PC-9 (cell line): Measurements from ENCODE around the gene CTSL. TPM values are rescaled to one million over a fixed set of nuclear protein-coding genes. Genes with fewer than 3 reads are reported as not detected.

Source experiments
- BruUV-seq: library from RNA; stranded (reverse); fragments of 400-500 nt; replicated peaks from 2 replicates; lab custom pipeline; 2021; lab: Mats Ljungman, UMichigan
- CTCF ChIA-PET: fragments of 300-600 bp; sonication (Branson Sonifier 250); formaldehyde crosslinking; loops from one replicate; lab custom pipeline; 2022; ENCODE audit warnings: antibody characterized with exemption; lab: Charles Lee
- POLR2A ChIA-PET: fragments of 300-600 bp; sonication (Branson Sonifier 250); formaldehyde crosslinking; loops from one replicate; lab custom pipeline; 2022; ENCODE audit warnings: antibody characterized with exemption; ENCODE audit not compliant: unreplicated experiment; lab: Charles Lee
- DNase-seq, 2 experiments: peaks; one replicate each; pipeline versions ENCODE4 v3.0.0 to v3.0.0-alpha.2; 2015 to 2022; ENCODE audit warnings: mixed read lengths in 1 of 2
- H2AFZ ChIP-seq: fragments of 200-600 bp; sonication (generic); 2 replicates; pipeline ENCODE4 v1.8.1; 2017; ENCODE audit warnings: antibody characterized with exemption
- H3F3A ChIP-seq: fragments of 200-600 bp; sonication (generic); 2 replicates; pipeline ENCODE4 v1.8.1; 2017; ENCODE audit warnings: antibody characterized with exemption, mild to moderate bottlenecking, low read depth; ENCODE audit not compliant: insufficient read depth
- H3K27ac ChIP-seq: fragments of 200-600 bp; sonication (generic); 2 replicates; pipeline ENCODE4 v1.6.1; 2016; ENCODE audit warnings: mixed run types
- H3K27me3 ChIP-seq: fragments of 200-600 bp; sonication (generic); 2 replicates; pipeline ENCODE4 v1.6.1; 2016; ENCODE audit warnings: low read depth, mixed run types; ENCODE audit not compliant: insufficient read depth
- H3K36me3 ChIP-seq: fragments of 200-600 bp; sonication (generic); 2 replicates; pipeline ENCODE4 v1.6.1; 2016; ENCODE audit warnings: low read depth, mixed run types
- H3K4me1 ChIP-seq: fragments of 200-600 bp; sonication (generic); replicated peaks from 2 replicates; pipeline ENCODE4 v1.6.1; 2016; ENCODE audit warnings: mixed run types; ENCODE audit not compliant: insufficient read depth
- H3K4me2 ChIP-seq: fragments of 200-600 bp; sonication (generic); 2 replicates; pipeline ENCODE4 v1.6.1; 2017; ENCODE audit warnings: mixed run types
- H3K4me3 ChIP-seq: fragments of 200-600 bp; sonication (generic); 2 replicates; pipeline ENCODE4 v1.6.1; 2016; ENCODE audit warnings: mixed run types
- H3K79me2 ChIP-seq: fragments of 200-600 bp; sonication (generic); 2 replicates; pipeline ENCODE4 v1.6.1; 2017; ENCODE audit warnings: low read depth, mixed run types
- H3K9me2 ChIP-seq: fragments of 200-600 bp; sonication (generic); 2 replicates; pipeline ENCODE4 v1.8.1; 2017; ENCODE audit warnings: mild to moderate bottlenecking; ENCODE audit not compliant: insufficient read depth
- H3K9me3 ChIP-seq: fragments of 200-600 bp; sonication (generic); 2 replicates; pipeline ENCODE4 v1.8.1; 2016; ENCODE audit warnings: low read depth; ENCODE audit not compliant: insufficient read depth
- H4K20me1 ChIP-seq: fragments of 200-600 bp; sonication (generic); 2 replicates; pipeline ENCODE4 v1.8.1; 2017; ENCODE audit not compliant: insufficient read depth
- EZH2 ChIP-seq: fragments of 200-600 bp; sonication (generic); IDR thresholded peaks from 2 replicates; pipeline ENCODE4 v1.8.0; 2017; ENCODE audit warnings: antibody characterized with exemption, low read depth
- intact Hi-C: fragments of 100-400 bp; cut with micrococcal nuclease; formaldehyde crosslinking; loops from one replicate; pipeline ENCODE4 v1.10.0; 2022; ENCODE audit not compliant: unreplicated experiment
- total RNA-seq: library from RNA; stranded (reverse); gene quantifications from 2 replicates; pipeline ENCODE4 v1.2.3, GENCODE V29; 2021
- TF ChIP-seq, protein P1 (sequence below): fragments of 200-600 bp; sonication (generic); conservative IDR thresholded peaks from 2 replicates; pipeline ENCODE4 v1.6.1; 2017; ENCODE audit warnings: mixed run types, antibody characterized with exemption, mild to moderate bottlenecking, moderate library complexity

Gene CTSL
- total RNA-seq, 1 experiment from 2014 or later: 82.6 TPM

DNA sequence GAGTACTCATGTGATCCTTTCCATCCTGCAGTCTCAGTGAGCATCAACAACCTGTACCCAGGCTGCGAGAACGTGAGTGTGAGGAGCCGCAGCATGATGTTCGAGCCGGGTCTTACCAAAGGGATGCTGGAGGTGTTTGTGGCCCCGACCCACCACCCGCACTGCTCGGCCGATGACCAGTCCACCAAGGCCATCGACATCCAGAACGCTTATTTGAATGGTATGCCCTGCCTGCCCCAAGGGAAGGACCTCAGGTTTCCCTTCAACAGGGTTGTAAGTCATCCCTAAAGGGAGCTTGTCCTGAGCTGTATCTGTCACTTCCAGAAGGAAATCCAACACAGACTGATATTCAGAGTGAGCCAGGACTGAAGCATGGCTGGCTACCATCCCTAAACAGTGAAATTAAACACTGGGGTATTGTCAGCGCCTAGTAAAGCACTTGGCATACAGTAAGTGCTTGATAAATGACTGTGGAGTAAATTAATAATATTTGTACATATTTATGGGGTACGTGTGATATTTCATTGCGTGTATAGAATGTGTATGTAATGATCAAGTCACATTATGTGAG, 39.3 kb upstream of the CTSL start:
- ChIA-PET CTCF (no interaction called here), POLR2A (no interaction called here)
- TF ChIP-seq, protein P1, sequence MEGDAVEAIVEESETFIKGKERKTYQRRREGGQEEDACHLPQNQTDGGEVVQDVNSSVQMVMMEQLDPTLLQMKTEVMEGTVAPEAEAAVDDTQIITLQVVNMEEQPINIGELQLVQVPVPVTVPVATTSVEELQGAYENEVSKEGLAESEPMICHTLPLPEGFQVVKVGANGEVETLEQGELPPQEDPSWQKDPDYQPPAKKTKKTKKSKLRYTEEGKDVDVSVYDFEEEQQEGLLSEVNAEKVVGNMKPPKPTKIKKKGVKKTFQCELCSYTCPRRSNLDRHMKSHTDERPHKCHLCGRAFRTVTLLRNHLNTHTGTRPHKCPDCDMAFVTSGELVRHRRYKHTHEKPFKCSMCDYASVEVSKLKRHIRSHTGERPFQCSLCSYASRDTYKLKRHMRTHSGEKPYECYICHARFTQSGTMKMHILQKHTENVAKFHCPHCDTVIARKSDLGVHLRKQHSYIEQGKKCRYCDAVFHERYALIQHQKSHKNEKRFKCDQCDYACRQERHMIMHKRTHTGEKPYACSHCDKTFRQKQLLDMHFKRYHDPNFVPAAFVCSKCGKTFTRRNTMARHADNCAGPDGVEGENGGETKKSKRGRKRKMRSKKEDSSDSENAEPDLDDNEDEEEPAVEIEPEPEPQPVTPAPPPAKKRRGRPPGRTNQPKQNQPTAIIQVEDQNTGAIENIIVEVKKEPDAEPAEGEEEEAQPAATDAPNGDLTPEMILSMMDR: no peak
- TF ChIP-seq EZH2: no peak
- H3K4me3 ChIP-seq: no peak overlapping the region
- no peak overlapping the region for H3K4me2 ChIP-seq
- no peaks in the 10 kb centered on the region for H3K9me2 ChIP-seq
- H3K27me3 ChIP-seq: no peaks in the 10 kb centered on the region
- H2AFZ ChIP-seq: no peak overlapping the region
- H3F3A ChIP-seq: peaks cover 3% of the 10 kb centered on the region; the same call in 1 of the 2 replicates
- H3K4me1 ChIP-seq: 0 out of 2 replicates have a peak, but pooled peaks cover 5% of the 10 kb centered on the region
- H3K9me3 ChIP-seq: no peaks in the 10 kb centered on the region
- H4K20me1 ChIP-seq: peaks cover 2% of the 10 kb centered on the region; the same call in 1 of the 2 replicates
- no peak for DNase-seq
- no peaks in the 10 kb centered on the region for H3K79me2 ChIP-seq
- BruUV-seq: no TSS peak
- 0 out of 2 replicates have a peak, but pooled peaks cover 5% of the 10 kb centered on the region for H3K36me3 ChIP-seq
- no peak overlapping the region for H3K27ac ChIP-seq
- intact Hi-C loops: loop anchor here (10.0 kb wide), 1 partner anchor 888 kb away; no protein-coding TSS in a partner anchor

DNA sequence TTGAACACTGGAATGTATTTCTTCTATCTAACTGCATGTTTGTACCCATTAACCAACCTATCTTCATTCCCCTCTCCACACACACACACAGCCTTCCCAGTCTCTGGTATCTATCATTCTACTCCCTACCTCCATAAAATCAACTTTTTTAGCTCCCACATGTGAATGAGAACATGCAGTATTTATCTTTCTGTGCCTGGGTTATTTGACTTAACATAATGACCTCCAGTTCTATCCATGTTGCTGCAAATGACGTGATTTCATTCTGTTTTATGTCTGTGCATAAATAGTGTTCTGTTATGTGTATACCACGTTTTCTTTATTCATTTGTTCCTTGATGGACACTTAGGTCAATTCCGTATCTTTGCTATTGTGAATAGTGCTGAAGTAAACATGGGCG, 38.7 kb upstream of the CTSL start:
- intact Hi-C loops: loop anchor here (10.0 kb wide), 1 partner anchor 888 kb away; no protein-coding TSS in a partner anchor
- H2AFZ ChIP-seq: no peak overlapping the region
- BruUV-seq: no TSS peak
- no peak overlapping the region for H3K4me2 ChIP-seq
- no peaks in the 10 kb centered on the region for H3K79me2 ChIP-seq
- 0 out of 2 replicates have a peak, but pooled peaks cover 5% of the 10 kb centered on the region for H3K4me1 ChIP-seq
- DNase-seq: no peak
- no peak overlapping the region for H3K27ac ChIP-seq
- H4K20me1 ChIP-seq: peaks cover 2% of the 10 kb centered on the region; the same call in 1 of the 2 replicates
- H3K4me3 ChIP-seq: no peak overlapping the region
- no peaks in the 10 kb centered on the region for H3K9me3 ChIP-seq
- no peaks in the 10 kb centered on the region for H3K27me3 ChIP-seq
- H3K36me3 ChIP-seq: 0 out of 2 replicates have a peak, but pooled peaks cover 5% of the 10 kb centered on the region
- peaks cover 3% of the 10 kb centered on the region; the same call in 1 of the 2 replicates for H3F3A ChIP-seq
- CTCF ChIA-PET: no interaction called here
- TF ChIP-seq EZH2: no peak
- TF ChIP-seq, protein P1: no peak
- H3K9me2 ChIP-seq: no peaks in the 10 kb centered on the region
- POLR2A ChIA-PET: no interaction called here

DNA sequence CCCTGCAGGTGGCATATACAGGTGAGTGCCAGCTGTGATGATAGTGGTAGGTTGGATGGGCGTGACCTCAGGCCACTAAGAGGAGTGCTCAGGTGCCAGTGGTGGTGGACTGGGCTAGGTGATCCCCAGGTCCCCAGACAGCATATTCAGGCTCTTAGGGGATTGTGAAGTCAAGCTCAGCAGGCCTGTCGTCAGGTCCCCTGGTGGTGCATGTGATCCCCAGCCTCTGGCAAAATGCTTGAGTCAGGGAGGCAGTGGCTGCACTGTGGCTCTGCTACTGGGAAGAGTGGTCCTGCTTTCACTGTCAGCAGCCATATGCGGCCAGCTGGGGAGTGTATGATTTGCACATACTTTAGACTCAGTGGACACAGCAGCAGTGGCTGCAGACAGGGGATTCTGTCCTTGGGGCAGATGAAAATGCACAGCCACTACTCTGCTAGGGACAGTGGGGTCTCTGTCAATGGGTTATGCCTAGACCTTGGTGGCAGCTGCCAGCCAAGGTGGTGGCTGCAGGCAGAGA, 31.6 kb upstream of the CTSL start:
- H3K4me2 ChIP-seq: no peak overlapping the region
- no peaks in the 10 kb centered on the region for H3K79me2 ChIP-seq
- ChIA-PET POLR2A (no interaction called here), CTCF (no interaction called here)
- no peak overlapping the region for H3K4me3 ChIP-seq
- no peaks in the 10 kb centered on the region for H3K27me3 ChIP-seq
- intact Hi-C loops: no loop called here
- no TSS peak for BruUV-seq
- TF ChIP-seq EZH2: no peak
- TF ChIP-seq, protein P1: no peak
- no peaks in the 10 kb centered on the region for H3K9me2 ChIP-seq
- H3K9me3 ChIP-seq: no peaks in the 10 kb centered on the region
- DNase-seq: no peak
- H2AFZ ChIP-seq: no peak overlapping the region
- peaks cover 2% of the 10 kb centered on the region; the same call in 1 of the 2 replicates for H4K20me1 ChIP-seq
- no peak overlapping the region for H3K27ac ChIP-seq
- peaks cover 5% of the 10 kb centered on the region; the same call in 1 of the 2 replicates for H3K36me3 ChIP-seq
- H3F3A ChIP-seq: no peaks in the 10 kb centered on the region
- H3K4me1 ChIP-seq: no peaks in the 10 kb centered on the region
